K562 (cell line): Measurements from ENCODE around the gene IL13RA1. TPM values are rescaled to one million over a fixed set of nuclear protein-coding genes. Genes with fewer than 3 reads are reported as not detected.

Experiments
- FOSL1 ChIP-seq: fragments of 200-800 bp; sonication (Bioruptor generic); conservative IDR thresholded peaks from 2 replicates; pipeline ENCODE4 v1.6.1; 2016; ENCODE audit warnings: missing genetic modification characterization, missing compliant biosample characterization
- GABPB2 ChIP-seq: fragments of 250-450 bp; sonication (Bioruptor Pico); conservative IDR thresholded peaks from 2 replicates; pipeline ENCODE4 v1.5.1; 2021; ENCODE audit warnings: mild to moderate bottlenecking
- ZNF175 ChIP-seq: fragments of 200-800 bp; sonication (Bioruptor generic); IDR thresholded peaks from 2 replicates; pipeline ENCODE4 v1.6.1; 2016; ENCODE audit warnings: low read depth, mild to moderate bottlenecking, missing genetic modification characterization, missing compliant biosample characterization
- ZNF436 ChIP-seq: fragments of 250-450, 450-650 bp; sonication (Bioruptor Pico); formaldehyde crosslinking; IDR thresholded peaks from 2 replicates; pipeline ENCODE4 v1.7.0; 2020; ENCODE audit warnings: mild to moderate bottlenecking
- polyA plus RNA-seq, 8 experiments: library from polyadenylated mRNA; depleted of rRNA in 4 of 8; stranded (reverse) in 5 of 8; unstranded in 3 of 8; fragments of >200 nt; fragmentation: Nextera tagmentation in 2 of 8; fragmentation: Illumina TruSeq in 1 of 8; extraction: Ambion mirVana in 2 of 8; extraction: Trizol in 1 of 8; gene quantifications; 2 replicates each; pipeline versions ENCODE4 v1.2.1 to v1.2.3, GENCODE V29; 2011 to 2014; ENCODE audit warnings: inconsistent platforms in 1 of 8, missing spikeins in 1 of 8
- total RNA-seq, 7 experiments: library from RNA; depleted of rRNA in 6 of 7; stranded (reverse); fragments of >200 nt in 6 of 7; fragmentation: Illumina TruSeq in 2 of 7; extraction: Trizol in 2 of 7; gene quantifications; 2 replicates each; pipeline versions ENCODE4 v1.2.1 to v1.2.3, GENCODE V29; 2011 to 2021; ENCODE audit warnings: low replicate concordance in 1 of 7
- TF ChIP-seq, protein P1 (sequence below), 2 experiments: fragments of 450-650 bp; formaldehyde crosslinking in 1 of 2; IDR thresholded peaks; 2 replicates each; pipeline versions ENCODE4 v1.4.0 to v1.6.1; 2014 to 2020; ENCODE audit warnings: mild to moderate bottlenecking in 2 of 2, borderline replicate concordance in 1 of 2, low read depth in 1 of 2

IL13RA1 gene
- total and polyA plus RNA-seq, 9 of the 15 experiments (the other 6 are each of a cell fraction or from before 2014, with no cell fraction given), result 2.9 to 22.9 (median 12.2) TPM

GRCh38 chrX:118761939-118762707, 34.7 kb downstream of the IL13RA1 start (continued):
- TF ChIP-seq, protein P1, sequence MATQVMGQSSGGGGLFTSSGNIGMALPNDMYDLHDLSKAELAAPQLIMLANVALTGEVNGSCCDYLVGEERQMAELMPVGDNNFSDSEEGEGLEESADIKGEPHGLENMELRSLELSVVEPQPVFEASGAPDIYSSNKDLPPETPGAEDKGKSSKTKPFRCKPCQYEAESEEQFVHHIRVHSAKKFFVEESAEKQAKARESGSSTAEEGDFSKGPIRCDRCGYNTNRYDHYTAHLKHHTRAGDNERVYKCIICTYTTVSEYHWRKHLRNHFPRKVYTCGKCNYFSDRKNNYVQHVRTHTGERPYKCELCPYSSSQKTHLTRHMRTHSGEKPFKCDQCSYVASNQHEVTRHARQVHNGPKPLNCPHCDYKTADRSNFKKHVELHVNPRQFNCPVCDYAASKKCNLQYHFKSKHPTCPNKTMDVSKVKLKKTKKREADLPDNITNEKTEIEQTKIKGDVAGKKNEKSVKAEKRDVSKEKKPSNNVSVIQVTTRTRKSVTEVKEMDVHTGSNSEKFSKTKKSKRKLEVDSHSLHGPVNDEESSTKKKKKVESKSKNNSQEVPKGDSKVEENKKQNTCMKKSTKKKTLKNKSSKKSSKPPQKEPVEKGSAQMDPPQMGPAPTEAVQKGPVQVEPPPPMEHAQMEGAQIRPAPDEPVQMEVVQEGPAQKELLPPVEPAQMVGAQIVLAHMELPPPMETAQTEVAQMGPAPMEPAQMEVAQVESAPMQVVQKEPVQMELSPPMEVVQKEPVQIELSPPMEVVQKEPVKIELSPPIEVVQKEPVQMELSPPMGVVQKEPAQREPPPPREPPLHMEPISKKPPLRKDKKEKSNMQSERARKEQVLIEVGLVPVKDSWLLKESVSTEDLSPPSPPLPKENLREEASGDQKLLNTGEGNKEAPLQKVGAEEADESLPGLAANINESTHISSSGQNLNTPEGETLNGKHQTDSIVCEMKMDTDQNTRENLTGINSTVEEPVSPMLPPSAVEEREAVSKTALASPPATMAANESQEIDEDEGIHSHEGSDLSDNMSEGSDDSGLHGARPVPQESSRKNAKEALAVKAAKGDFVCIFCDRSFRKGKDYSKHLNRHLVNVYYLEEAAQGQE (IDR thresholded peaks at IDR 0.05; ENCODE audit: borderline replicate concordance), result peak; percentile 26; the same call in 1 of the 2 replicates
- TF ChIP-seq, protein P1 (CRISPR knock-in tag; IDR thresholded peaks at IDR 0.05; ENCODE audit: low read depth), result no peak
- TF ChIP-seq GABPB2 (no peak), ZNF436 (CRISPR knock-in tag) (no peak), ZNF175 (no peak), FOSL1 (tag) (no peak)
